Activated naive CD4-positive, alpha-beta T cell (primary cell): ENCODE results near the gene CYBC1.
A peak's percentile ranks its signal among the peaks of the same experiment; 100 is the strongest.

Experiments used
- DNase-seq, 4 experiments: peaks; one replicate each; lab custom pipeline; 2025; lab: John Stamatoyannopoulos, UW

CYBC1 gene

GRCh38 chr17:82408938-82409318 is 41.6 kb downstream of the CYBC1 start:
- DNase-seq: no peak

- DNase-seq: no peak
Observed at GRCh38 chr17:82408288-82408937, 42.1 kb downstream of the CYBC1 start.

- no peak for DNase-seq
Observed at GRCh38 chr17:82407255-82407654, 43.3 kb downstream of the CYBC1 start.

- DNase-seq: no peak
Observed at GRCh38 chr17:82406131-82406671, 44.4 kb downstream of the CYBC1 start.

GRCh38 chr17:82405051-82405450 is 45.5 kb downstream of the CYBC1 start:
- DNase-seq: no peak

GRCh38 chr17:82403662-82404660 is 46.6 kb downstream of the CYBC1 start:
- no peak for DNase-seq

- DNase-seq: no peak
Observed at GRCh38 chr17:82402865-82403264, 47.7 kb downstream of the CYBC1 start.

GRCh38 chr17:82400830-82401229 is 49.7 kb downstream of the CYBC1 start:
- peak in 2 of 4 experiments; percentile 20 to 25 for DNase-seq

GRCh38 chr17:82400206-82400605 is 50.3 kb downstream of the CYBC1 start:
- no peak for DNase-seq

- no peak for DNase-seq
Observed at GRCh38 chr17:82399601-82400101, 50.9 kb downstream of the CYBC1 start.

- no peak for DNase-seq
Observed at GRCh38 chr17:82399041-82399441, 51.5 kb downstream of the CYBC1 start.

- DNase-seq: no peak
Observed at GRCh38 chr17:82397449-82398335, 52.9 kb downstream of the CYBC1 start.

- DNase-seq: no peak
Observed at GRCh38 chr17:82396601-82397435, 53.7 kb downstream of the CYBC1 start.

GRCh38 chr17:82394278-82394677 is 56.3 kb downstream of the CYBC1 start:
- no peak for DNase-seq

GRCh38 chr17:82392941-82393340 is 57.6 kb downstream of the CYBC1 start:
- DNase-seq: no peak
